ENCODE results near the gene RPS18. TPM values are rescaled to one million over a fixed set of nuclear protein-coding genes. Genes with fewer than 3 reads are reported as not detected.

RPS18 gene
- total RNA-seq, 4 donors from 2014 or later: 1,642 to 3,082 (median 2,562) TPM

- WGBS: 5% methylated on average over 14 of the region's 14 CpGs
These were observed 18.0 kb downstream of the RPS18 start for GRCh38 chr6:33289784-33290315.

GRCh38 chr6:33290459-33290858 is 18.6 kb downstream of the RPS18 start:
- WGBS: 67% methylated on average over 7 of the region's 7 CpGs
- intact Hi-C loops (cut with DNase I): no loop called here

More at GRCh38 chr6:33289784-33290315, 18.0 kb downstream of the RPS18 start:
- Histone ChIP-seq H3K27me3 (no peaks in the 10 kb centered on the region), H3K4me1 (peaks cover 20 to 39% (median 28%) of the 10 kb centered on the region in 4 donors), H3K27ac (replicated peaks in 1 of 4) (peak overlapping the region; percentile 72 to 87 (median 81)), H3K9me3 (no peaks in the 10 kb centered on the region), H3K36me3 (peaks cover 32 to 74% (median 69%) of the 10 kb centered on the region in 4 donors), H3K4me3 (peak overlapping the region; percentile 62 to 76 (median 75))
- no peak for TF ChIP-seq POLR2AphosphoS5 (IDR thresholded peaks at IDR 0.05)
- no peak for TF ChIP-seq EP300 (IDR thresholded peaks at IDR 0.05)
- TF ChIP-seq, protein P1, sequence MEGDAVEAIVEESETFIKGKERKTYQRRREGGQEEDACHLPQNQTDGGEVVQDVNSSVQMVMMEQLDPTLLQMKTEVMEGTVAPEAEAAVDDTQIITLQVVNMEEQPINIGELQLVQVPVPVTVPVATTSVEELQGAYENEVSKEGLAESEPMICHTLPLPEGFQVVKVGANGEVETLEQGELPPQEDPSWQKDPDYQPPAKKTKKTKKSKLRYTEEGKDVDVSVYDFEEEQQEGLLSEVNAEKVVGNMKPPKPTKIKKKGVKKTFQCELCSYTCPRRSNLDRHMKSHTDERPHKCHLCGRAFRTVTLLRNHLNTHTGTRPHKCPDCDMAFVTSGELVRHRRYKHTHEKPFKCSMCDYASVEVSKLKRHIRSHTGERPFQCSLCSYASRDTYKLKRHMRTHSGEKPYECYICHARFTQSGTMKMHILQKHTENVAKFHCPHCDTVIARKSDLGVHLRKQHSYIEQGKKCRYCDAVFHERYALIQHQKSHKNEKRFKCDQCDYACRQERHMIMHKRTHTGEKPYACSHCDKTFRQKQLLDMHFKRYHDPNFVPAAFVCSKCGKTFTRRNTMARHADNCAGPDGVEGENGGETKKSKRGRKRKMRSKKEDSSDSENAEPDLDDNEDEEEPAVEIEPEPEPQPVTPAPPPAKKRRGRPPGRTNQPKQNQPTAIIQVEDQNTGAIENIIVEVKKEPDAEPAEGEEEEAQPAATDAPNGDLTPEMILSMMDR (IDR thresholded peaks at IDR 0.05): no peak
- no peak for TF ChIP-seq POLR2A (IDR thresholded peaks at IDR 0.05; ENCODE audit: low read depth)
- intact Hi-C loops (cut with DNase I): no loop called here
- no peak for DNase-seq (ENCODE audit: extremely low spot score)

DNA sequence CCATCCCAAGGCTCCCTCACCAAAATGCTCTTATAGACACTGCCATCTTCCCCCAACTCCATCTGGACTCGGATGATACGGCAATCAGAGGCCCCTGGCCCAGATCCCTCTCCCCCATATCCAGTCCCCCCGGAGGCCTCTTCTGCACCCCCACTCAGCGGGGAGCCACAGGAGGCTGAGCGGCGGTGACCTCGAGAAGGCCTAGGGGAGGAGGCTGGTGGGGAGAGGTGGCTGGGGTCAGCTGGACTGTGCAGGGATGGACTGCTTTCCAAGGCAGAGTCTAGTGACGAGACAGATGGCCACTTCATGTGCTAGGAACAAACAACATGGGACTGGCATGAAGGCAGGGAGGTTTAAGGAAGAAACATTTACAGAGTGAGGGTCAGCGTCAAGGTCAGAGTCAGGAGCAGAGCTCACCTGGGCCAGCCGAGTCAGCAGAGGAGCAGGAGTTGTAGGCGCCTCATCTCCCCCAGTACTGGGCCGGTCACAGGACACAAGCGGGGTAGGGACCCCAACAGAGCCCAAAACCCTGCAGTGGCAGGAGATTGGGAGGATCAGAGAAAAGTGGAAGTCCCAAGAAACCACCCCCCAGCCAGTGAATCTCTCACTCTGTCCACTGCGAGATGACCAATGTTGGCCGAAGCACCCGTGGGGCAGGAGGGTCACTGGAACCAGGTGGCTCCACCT is 21.3 kb downstream of the RPS18 start:
- intact Hi-C loops (cut with DNase I): no loop called here
- Histone ChIP-seq H3K4me1 (peaks cover 27 to 53% (median 37%) of the 10 kb centered on the region in 4 donors), H3K27ac (replicated peaks in 1 of 4) (no peak overlapping the region), H3K36me3 (peaks cover 25 to 66% (median 61%) of the 10 kb centered on the region in 4 donors), H3K9me3 (no peaks in the 10 kb centered on the region), H3K4me3 (no peak overlapping the region), H3K27me3 (no peaks in the 10 kb centered on the region)
- 84% methylated on average over 16 of the region's 16 CpGs for WGBS
- no peak for DNase-seq (ENCODE audit: extremely low spot score)
- TF ChIP-seq POLR2AphosphoS5 (IDR thresholded peaks at IDR 0.05) (no peak), EP300 (IDR thresholded peaks at IDR 0.05) (no peak)
- TF ChIP-seq, protein P1 (IDR thresholded peaks at IDR 0.05): no peak

More at GRCh38 chr6:33290459-33290858, 18.6 kb downstream of the RPS18 start:
- DNase-seq (ENCODE audit: extremely low spot score): no peak
- Histone ChIP-seq H3K27me3 (no peaks in the 10 kb centered on the region), H3K4me1 (peaks cover 20 to 43% (median 29%) of the 10 kb centered on the region in 4 donors), H3K9me3 (no peaks in the 10 kb centered on the region), H3K4me3 (peak overlapping the region in 3 of 4 donors; percentile 62 to 75 (median 75)), H3K27ac (replicated peaks in 1 of 4) (no peak overlapping the region), H3K36me3 (peaks cover 36 to 74% (median 70%) of the 10 kb centered on the region in 4 donors)
- TF ChIP-seq POLR2A (IDR thresholded peaks at IDR 0.05; ENCODE audit: low read depth) (no peak), POLR2AphosphoS5 (IDR thresholded peaks at IDR 0.05) (no peak), EP300 (IDR thresholded peaks at IDR 0.05) (no peak)
- TF ChIP-seq, protein P1 (IDR thresholded peaks at IDR 0.05): no peak

DNA sequence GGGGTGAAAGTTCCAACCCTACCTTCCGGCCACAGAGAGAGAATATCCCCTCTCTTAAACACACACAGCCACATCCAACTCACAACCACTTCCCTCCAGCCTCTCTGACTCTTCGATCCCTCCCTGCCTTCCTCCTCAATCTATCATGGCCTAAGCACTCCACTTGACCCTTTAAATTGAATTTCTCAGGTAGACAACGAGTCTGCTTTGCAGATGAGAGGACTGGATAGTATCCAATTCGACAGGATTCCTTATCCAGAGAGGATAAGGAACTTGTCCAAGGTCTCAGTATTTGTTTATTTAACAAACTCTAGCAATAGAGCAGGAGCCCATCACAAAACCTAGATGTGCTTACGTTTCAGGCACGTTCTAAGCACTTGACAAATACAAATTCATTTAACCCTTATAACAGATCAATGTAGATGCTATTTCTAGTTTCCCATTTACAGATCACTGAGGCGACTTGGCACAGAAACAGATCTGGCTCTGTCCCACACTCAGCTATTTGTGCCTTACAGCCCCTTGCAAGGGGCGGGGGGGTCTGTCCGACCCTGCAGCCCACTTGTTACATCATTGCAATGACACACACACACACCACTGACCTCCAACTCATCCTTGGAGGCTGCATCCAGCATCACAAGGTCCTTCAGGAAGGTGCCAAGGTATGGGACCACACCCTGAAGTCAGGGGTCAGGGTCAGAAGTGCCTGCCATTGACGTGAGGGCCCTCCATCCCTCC is 22.4 kb downstream of the RPS18 start:
- H3K27me3 ChIP-seq: no peaks in the 10 kb centered on the region
- TF ChIP-seq POLR2AphosphoS5 (IDR thresholded peaks at IDR 0.05) (no peak), POLR2A (IDR thresholded peaks at IDR 0.05; ENCODE audit: low read depth) (no peak), EP300 (IDR thresholded peaks at IDR 0.05) (no peak)
- TF ChIP-seq, protein P1 (IDR thresholded peaks at IDR 0.05): no peak
- no peak overlapping the region for H3K4me3 ChIP-seq
- H3K36me3 ChIP-seq: peaks cover 25 to 66% (median 61%) of the 10 kb centered on the region in 4 donors
- H3K27ac ChIP-seq (replicated peaks in 1 of 4): no peak overlapping the region
- peaks cover 23 to 51% (median 31%) of the 10 kb centered on the region in 4 donors for H3K4me1 ChIP-seq
- intact Hi-C loops (cut with DNase I): no loop called here
- no peaks in the 10 kb centered on the region for H3K9me3 ChIP-seq
- no peak for DNase-seq (ENCODE audit: extremely low spot score)
- 53% methylated on average over 10 of the region's 10 CpGs for WGBS

Measured in esophagus muscularis mucosa (tissue), 4 donors.